C4-2B (cell line): Measurements from ENCODE around the gene FSIP1.

Source experiments
- H3K27ac ChIP-seq: fragments of 450-650 bp; 2 replicates; pipeline ENCODE4 v1.5.1; 2017
- CTCF ChIP-seq: fragments of 450-650 bp; conservative IDR thresholded peaks from 2 replicates; pipeline ENCODE4 v1.5.1; 2017; ENCODE audit warnings: mild to moderate bottlenecking
- ZFX ChIP-seq: fragments of 450-650 bp; IDR thresholded peaks from 2 replicates; pipeline ENCODE4 v1.6.1; 2017

Gene FSIP1

GRCh38 chr15:39599871-39600270 lies 182.8 kb downstream of the FSIP1 start:
- no peak for TF ChIP-seq ZFX
- no peak overlapping the region for H3K27ac ChIP-seq

GRCh38 chr15:39598958-39599845 lies 183.4 kb downstream of the FSIP1 start:
- H3K27ac ChIP-seq, result 0 out of 2 replicates have a peak overlapping the region, but pooled peaks have one; percentile 21

GRCh38 chr15:39598186-39598850 lies 184.3 kb downstream of the FSIP1 start:
- H3K27ac ChIP-seq, result 0 out of 2 replicates have a peak overlapping the region, but pooled peaks have one; percentile 21
- TF ChIP-seq CTCF (no peak), ZFX (no peak)

More at GRCh38 chr15:39598958-39599845, 183.4 kb downstream of the FSIP1 start:
- TF ChIP-seq CTCF (no peak), ZFX (no peak)

- H3K27ac ChIP-seq, result no peak overlapping the region
- no peak for TF ChIP-seq ZFX
- no peak for TF ChIP-seq CTCF
These were observed 184.9 kb downstream of the FSIP1 start for GRCh38 chr15:39597751-39598185.

- TF ChIP-seq ZFX, result no peak
- TF ChIP-seq CTCF, result no peak
- no peak overlapping the region for H3K27ac ChIP-seq
These were observed 185.3 kb downstream of the FSIP1 start for GRCh38 chr15:39597336-39597735.

GRCh38 chr15:39596358-39597051 lies 186.1 kb downstream of the FSIP1 start:
- TF ChIP-seq CTCF (no peak), ZFX (no peak)

GRCh38 chr15:39595338-39596221 lies 187.1 kb downstream of the FSIP1 start:
- no peak overlapping the region for H3K27ac ChIP-seq
- TF ChIP-seq CTCF (no peak), ZFX (no peak)

More at GRCh38 chr15:39596358-39597051, 186.1 kb downstream of the FSIP1 start:
- H3K27ac ChIP-seq, result no peak overlapping the region
